ENCODE data around the gene PPP1R13B.

PPP1R13B gene

DNA sequence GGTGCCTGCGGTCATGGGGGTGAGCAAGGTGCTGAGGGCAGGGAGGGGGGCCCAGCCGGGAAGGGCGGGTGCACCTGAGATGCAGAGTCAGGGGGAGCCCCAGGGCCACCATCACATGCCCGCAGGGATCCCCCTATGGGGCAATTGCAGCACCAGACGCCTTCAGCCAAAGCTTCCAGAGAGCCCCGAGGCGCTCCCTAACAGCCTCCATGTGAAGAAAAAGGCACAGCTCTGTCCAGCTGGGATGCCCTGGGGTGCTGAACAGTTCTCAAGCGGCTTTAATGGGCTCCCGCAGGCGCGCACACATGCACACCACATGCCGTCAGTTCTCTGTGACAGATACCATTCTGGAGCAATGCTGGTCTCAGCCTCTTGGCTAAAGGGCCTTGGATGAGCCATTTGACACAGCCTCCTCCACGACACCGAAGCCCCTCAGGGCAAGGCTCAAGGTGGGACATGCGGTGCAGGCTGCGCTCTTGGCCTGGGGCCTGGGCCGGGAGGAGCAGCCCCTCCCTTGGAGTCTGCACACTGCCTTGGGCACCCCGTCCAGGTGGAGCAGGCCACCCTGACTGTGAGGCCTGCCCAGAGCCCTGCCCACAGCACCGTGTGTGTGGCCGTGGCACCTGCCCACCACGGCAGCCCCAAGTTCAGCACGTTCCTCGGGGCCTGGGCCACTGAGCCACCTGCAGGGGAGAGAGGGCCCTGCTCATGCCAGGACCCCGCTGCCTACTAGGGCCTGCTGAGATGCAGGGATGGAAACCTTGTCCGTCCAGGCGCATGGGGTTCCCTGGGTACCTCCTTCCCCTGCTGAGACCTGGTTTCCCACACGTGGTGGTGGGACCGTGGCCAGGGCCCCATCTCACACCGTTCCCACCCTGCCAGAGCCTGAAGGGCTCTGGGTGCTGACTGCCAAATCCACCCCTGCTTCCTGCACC is 139.8 kb downstream of the PPP1R13B start:
- DNase-seq, result no peak

- DNase-seq, result no peak
Measured at GRCh38 chr14:103706551-103707328, 140.6 kb downstream of the PPP1R13B start.

- no peak for DNase-seq
Measured at GRCh38 chr14:103705504-103706284, 141.7 kb downstream of the PPP1R13B start.

GRCh38 chr14:103705118-103705503 is 142.3 kb downstream of the PPP1R13B start:
- DNase-seq, result no peak

- no peak for DNase-seq
Measured at GRCh38 chr14:103704708-103705107, 142.7 kb downstream of the PPP1R13B start.

DNA sequence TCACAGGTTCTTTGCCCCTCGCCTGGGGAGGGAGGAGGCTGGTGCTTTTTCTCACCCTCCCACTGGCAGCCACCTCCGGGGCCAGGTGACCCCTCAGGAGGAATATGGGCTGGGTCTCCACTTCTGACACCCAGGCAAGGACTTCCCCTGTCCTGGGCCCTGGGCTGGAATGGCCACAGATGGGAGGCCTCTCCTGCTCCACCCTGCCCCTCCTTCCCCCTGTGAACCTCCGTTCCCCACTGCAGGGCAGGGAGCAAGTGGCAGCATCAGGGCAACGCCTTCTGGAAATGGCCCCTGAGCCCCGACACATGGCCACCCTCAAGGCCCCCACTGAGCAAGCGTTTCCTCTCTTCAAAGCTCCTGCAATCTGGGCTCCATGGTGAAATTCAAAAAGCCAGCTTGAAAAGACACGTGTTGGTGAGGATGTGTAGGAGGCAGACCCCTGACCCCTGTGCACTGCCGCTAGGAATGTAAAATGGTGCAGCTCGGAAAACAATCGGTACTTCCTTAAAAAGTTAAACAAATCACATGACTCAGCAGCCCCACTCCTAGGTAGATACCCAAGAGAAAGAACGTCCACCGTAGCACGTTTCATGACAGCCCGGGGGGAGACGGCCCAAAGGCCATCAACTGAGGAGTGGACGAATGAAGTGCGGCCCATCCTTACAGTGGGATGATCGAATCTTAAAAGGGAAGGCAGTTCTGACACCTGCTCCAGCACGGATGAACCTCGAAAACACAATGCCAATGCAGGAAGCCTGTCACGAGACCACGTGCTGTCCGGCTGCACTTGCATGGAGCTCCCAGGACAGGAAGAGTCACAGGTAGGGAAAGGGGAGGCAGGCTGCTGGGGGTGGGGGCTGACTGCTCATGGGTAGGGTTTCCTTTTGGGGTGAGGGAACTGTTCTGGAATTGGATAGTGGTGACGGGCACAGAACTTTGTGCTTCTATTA is 143.7 kb downstream of the PPP1R13B start:
- DNase-seq, result no peak

DNA sequence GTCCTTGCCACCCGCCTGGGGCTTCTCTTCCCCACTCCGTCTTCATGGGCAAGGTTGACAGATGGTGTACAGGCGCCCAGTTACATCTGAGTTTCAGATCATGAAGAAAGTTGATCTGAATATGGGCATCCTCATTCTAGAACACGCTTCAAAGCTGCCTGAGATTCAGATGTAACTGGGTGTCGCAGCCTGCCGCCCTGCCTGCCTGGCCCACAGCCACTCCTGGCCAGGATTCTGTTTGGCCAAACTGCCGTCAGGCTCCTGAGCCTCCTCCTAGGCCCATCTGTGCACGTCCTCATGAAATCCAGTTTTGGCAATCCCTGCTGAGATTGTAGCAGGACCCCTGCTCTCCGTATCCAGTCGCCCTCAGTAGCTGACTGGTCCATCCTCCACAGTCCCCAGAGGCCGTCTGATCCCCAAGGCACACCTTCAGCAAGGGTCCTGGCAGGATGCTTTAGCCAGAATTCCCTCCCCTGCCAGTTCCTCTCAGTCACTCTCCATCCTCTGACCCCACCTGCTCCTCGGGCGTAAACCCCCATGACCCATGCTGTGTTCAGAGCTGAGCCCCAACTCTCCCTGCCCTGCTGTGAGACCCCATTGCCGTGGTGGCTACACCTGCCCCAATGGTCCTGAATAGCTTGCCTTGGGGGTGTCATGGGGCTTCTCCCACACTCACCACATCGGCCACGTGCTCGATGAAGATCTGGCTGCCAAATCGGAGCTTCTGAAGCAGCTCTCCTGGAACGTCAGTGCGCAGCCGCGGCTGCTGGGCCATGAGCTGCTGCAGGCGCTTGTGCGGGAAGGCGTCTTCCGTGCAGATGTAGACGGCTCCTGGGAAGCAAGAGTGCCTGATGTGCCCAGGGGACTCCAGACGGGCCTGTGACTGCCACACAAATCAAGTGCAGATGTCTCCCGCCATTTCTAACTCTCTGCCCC is 144.6 kb downstream of the PPP1R13B start:
- no peak for DNase-seq

- DNase-seq, result no peak
Measured at GRCh38 chr14:103702095-103702494, 145.3 kb downstream of the PPP1R13B start.

DNA sequence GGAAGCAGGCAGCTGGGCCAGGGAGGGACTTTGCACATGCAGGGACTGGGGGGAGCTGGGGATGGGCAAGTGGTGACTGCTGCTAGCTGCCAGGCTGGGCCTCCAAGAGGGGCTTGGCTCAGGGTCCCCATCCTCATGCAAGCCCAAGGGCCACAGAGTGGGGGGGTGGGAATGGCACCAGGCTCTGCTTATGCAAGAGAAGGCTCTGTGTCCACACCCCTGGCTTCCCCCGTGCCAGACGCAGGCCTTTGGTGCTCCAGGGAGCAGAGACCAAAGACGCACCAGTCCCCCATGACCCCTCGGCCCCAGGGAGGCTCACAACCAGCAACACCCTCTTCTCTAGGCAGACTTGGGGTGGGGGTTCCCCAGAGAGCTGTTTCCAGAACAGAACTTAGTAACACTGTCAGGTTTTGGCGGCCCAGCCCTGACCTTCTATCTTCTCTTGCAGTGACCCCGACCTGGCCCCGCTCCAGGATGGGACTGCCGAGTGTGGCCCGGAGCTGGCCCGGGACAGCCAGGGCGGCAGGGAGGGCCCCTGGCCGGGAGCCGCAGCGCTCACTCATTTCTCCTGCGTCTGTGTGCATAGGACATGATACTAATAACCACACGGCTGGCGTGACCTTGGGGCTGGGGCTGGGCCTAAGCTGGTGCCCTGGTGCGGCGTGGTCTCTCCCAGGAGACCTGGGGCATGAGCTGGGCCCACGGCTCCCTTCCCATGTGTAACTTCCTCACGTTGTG is 146.5 kb downstream of the PPP1R13B start:
- no peak for DNase-seq

- no peak for DNase-seq
Measured at GRCh38 chr14:103699901-103700752, 147.2 kb downstream of the PPP1R13B start.

- DNase-seq, result no peak
Measured at GRCh38 chr14:103699261-103699661, 148.1 kb downstream of the PPP1R13B start.

DNA sequence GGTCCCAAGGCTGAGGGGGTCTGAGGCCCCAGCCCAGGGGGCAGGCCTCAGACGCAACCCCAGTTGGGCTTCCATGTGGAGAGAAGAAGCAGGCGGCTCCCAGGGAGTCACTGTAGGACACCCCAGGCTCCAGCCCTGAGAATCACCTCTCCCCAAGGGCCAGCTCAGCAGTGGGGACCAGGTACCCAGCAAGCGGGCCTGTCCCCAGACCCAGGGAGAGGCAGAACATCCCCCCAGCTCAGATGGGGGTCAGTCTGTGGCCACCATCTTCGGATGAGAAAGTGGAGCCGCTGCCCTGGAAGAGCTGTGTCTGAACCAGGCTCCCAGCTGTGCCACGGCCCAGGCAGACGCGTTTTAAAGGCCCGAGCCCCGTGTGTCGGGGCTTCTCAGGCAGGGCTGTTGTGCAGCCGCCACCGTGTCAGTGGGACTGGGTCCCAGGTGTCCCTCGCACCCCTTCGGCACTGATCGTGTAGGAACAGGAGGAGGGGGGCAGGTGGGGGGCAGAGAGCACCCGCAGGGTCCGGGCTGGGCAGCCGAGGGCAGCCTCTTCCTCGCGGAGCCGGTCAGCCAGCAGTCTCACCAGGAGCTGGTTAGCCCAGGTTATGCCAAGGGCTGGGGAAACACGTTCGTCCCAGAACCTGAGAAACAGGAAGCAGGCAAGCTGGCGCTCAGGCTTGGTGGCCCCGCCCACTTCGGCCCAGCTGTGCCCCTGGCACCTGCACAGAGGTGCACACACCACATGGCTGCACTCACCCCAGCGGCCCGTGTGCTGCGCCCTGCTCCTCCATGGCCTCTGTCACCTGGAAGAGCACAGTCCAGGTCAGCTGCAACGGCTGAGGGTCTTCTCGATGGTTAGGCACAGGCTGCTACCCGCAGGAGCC is 148.8 kb downstream of the PPP1R13B start:
- DNase-seq, result no peak

DNA sequence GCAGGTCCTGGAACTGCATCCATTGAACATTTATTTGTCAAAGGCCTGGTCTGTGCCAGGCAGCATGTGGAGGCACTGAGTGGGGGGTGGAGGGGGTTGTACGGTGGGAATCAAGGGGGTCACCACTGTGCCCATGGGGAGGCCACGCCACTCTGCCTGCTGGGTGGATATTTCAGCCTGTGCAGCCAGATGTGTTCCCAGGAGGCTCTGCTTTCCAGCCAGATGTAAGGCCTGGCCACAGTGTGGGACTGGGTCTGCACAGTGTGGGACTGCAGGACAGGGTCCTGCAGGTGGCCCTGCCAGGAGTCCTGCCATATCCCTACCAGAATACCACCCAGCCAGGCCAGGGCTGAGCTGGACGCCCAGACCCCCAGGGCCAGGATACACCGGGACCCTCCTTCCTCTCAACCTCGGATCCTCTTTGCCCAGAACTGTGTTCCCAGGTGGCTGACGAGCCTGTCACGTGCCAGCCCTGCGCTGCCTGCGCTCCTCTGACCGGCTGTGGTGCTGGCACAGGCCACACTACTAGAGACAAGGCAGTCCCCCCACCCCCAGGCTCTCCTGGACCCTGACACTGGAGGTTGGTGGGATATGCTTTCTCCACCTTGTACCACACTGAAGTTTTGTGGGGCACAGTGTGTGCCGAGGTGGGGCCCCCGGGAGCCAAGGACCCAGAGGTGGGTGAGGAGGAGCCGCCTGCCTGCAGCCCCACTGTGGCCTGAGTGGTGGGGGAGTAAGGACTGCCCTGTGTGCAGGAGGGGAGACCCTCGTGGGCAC is 149.6 kb downstream of the PPP1R13B start:
- DNase-seq, result no peak

DNA sequence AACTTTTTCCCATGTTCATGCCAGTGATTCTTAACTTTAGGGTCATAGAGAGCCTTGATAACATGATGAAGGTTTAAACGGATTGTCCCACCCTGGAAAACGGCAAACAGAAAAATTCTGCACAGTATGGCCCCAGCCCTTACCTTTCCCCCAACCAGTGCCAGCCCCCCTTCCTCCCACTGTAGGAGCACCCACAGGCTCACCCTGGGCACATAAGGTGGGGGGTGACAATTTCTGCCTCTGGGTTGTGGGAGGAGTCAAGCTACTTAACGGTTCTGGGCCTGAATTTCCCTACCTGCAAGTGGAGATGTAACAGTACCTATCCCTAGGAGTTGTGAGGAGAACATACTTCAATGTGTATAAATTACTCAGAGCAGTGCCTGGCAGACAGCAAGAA is 150.2 kb downstream of the PPP1R13B start:
- DNase-seq, result no peak

DNA sequence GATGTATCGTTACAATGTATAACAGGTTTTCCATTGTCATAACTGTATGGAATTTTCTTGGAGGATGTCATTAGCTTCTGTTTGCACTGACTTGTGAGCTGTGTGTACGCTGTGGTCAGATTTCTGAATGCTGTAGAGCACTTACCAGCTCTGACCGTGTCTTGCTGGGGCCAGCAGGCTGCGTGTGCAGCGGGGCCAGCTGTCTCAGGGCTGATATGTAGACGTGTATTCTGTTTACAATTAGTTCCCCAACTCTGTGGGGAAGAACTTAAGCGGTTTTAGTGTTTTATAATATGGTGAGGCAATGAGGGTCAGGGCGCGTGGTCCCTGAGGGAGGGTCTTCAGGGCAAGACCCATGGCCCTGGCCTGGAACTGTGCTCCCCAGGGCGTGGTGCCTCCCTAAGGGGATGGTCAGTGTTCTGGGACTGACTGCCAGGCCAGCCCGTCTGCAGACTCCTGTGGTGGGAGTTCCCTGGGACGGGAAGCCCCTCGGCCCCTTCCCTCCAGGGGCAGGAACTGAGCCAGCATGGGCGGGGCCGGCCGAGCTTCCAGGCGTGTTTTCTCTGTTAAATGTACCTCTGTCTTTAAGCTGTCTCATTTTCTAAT is 150.8 kb downstream of the PPP1R13B start:
- DNase-seq, result no peak

GRCh38 chr14:103696070-103696402 is 151.3 kb downstream of the PPP1R13B start:
- no peak for DNase-seq

Measured in activated gamma-delta T cell treated with Interleukin-2 at 50 U/mL for 16 hours (primary cell).